NCI-H2196 treated with DMSO at 0.1 percent for 48 hours (cell line): ENCODE results near the gene SMPDL3A.
A peak's percentile ranks its signal among the peaks of the same experiment; 100 is the strongest.

Experiments used
- DNase-seq: peaks from one replicate; lab custom pipeline; 2025; ENCODE audit not compliant: unreplicated experiment; lab: John Stamatoyannopoulos, UW

The SMPDL3A gene

DNA sequence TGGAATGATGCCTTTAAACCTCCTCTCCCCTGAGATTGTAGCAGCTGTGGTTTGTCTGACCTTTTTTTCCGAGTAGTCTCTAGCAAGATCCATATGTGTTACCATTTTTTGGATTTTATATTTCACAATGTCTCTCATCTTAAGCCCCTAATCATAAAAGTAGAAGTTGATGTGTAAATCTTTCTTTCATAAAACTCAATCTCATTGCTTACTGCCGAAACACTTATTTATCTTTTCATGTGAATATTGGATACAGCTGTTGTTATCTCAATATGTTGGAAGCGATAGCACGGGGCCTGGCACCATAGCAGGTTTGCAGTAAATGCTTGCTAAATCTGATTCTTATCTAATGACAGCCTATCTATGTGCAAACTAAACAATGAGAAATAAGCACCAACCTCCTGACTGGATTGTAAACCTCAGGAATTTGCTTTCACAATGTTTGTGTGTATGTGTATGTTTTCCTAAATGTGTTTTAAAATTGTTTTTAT, 14.2 kb downstream of the SMPDL3A start:
- no peak for DNase-seq

GRCh38 chr6:122804962-122805485, 16.0 kb downstream of the SMPDL3A start:
- DNase-seq: no peak

- DNase-seq: no peak
Observed at GRCh38 chr6:122806291-122806690, 17.2 kb downstream of the SMPDL3A start.

GRCh38 chr6:122808121-122808885, 19.2 kb downstream of the SMPDL3A start:
- DNase-seq: no peak

DNA sequence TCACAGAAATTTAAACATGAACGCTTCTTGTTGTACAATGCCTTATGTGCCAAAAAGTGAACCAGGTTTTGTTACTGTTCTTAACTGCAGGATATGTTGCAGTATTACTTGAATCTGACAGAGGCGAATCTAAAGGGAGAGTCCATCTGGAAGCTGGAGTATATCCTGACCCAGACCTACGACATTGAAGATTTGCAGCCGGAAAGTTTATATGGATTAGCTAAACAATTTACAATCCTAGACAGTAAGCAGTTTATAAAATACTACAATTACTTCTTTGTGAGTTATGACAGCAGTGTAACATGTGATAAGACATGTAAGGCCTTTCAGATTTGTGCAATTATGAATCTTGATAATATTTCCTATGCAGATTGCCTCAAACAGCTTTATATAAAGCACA, 19.9 kb downstream of the SMPDL3A start:
- DNase-seq: no peak

GRCh38 chr6:122809691-122810090, 20.6 kb downstream of the SMPDL3A start:
- no peak for DNase-seq

- no peak for DNase-seq
Observed at GRCh38 chr6:122810189-122810588, 21.1 kb downstream of the SMPDL3A start.

GRCh38 chr6:122817358-122817757, 28.3 kb downstream of the SMPDL3A start:
- DNase-seq: no peak

DNA sequence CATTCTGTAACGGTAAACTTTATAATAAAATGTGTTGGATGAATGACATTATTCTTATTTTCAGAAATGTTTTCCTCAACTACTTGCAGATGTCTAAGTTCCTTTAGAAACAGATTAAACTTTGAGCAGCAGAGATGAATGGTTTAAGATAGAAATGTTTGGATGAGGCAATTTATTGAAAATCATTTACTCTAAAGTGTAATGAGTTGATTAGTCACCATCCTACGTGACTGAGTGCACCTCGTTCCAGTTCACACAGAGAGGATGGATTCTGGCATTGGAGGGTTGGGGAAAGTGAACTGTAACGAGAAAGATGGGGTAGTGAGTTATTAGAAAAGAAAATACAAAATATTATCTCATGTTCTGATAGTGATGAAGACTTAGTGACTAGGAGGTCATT, 28.7 kb downstream of the SMPDL3A start:
- no peak for DNase-seq

DNA sequence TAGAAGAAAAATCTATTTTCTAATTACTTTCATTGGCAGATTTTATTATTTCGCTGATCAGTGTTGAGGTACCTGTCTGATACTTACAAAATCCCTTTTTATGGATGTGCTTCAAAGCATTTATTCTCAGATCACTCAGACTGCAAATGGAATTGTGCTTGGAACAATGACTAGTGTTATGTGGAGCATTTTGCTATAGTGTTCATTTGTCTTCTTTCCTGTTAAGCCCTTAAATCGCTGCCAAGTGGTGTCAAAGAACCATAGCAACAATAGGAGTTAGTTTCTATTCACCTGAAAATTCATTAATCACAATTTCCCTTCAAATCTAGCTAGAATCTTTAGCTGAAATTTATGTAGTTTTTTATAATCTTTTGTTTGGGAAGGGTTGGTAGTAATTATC, 29.8 kb downstream of the SMPDL3A start:
- DNase-seq: no peak

DNA sequence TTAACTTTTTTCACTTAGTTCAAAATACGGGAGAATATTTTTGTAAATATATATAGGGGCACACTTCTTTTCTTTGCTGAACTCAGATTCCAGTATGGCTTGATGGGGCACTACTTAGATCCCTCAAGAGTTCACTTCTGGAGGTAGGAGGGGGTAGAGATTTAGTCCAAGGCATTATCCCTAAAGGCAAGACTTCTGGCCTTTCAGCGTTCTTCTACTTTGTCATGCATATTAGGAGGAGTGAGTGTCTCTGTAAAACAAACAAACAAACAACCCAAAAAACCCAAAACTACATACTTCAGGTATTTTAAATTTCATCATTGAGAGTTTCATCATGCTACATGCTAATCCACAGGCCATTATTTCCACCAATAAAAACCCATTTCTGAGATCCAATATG, 32.0 kb downstream of the SMPDL3A start:
- DNase-seq: no peak

DNA sequence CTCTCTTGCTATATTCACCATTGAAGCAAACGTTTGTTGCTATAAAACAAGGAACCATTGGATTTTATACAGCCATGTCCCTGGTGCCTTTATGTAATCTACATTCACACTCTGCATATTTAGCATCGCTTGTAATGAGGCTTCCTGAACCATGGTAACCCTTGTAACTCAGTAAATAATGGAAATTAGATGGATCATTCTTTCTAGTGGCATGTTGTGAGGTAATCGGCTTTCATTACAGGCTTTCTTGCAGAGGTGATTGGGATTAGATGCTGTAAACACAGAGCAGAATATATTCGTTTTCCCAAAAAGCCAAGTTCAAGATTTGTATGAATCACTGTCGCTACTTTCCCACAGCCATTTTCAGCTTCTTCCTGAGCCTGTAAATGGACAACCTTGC, 36.1 kb downstream of the SMPDL3A start:
- no peak for DNase-seq

GRCh38 chr6:122829456-122829855, 40.4 kb downstream of the SMPDL3A start:
- DNase-seq: no peak

DNA sequence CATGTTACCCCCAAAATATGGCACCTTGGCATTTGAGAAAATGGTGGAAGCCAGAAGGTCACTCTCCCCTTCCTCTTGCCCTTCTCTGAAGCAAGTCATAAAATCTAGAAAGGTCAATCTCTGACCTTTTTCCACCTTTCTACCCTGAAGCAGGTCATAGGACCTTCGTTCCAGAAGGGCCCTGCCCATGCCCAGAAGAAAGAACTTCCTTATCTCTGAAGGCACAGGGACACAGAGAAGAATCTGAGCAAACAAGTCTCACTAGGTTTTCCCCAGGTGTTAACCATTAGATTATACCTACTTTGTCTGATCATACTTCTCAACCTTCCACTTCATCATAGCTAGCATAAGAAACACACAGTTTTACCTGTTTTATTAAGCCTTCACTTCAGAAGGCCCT, 42.5 kb downstream of the SMPDL3A start:
- DNase-seq: no peak

DNA sequence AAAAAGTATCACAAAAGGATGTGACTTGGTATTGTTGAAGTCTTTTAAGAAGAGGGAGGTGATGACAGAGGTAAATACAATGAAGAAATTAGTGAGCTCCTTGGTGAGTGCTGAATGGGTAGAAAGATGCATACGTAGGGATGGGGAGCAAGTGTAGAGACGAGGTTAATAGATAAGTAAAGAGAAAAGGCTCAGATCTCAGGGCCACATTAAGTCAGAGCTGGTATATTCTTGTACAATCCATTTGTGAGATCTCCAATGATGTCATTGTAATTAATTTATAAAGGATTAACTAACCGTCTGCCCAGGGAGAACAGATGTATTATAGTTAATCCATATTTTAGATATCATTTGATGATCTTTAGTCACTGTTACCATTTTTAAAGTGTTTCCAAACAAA, 43.4 kb downstream of the SMPDL3A start:
- no peak for DNase-seq

GRCh38 chr6:122833021-122833491, 44.0 kb downstream of the SMPDL3A start:
- peak; percentile 12 for DNase-seq

DNA sequence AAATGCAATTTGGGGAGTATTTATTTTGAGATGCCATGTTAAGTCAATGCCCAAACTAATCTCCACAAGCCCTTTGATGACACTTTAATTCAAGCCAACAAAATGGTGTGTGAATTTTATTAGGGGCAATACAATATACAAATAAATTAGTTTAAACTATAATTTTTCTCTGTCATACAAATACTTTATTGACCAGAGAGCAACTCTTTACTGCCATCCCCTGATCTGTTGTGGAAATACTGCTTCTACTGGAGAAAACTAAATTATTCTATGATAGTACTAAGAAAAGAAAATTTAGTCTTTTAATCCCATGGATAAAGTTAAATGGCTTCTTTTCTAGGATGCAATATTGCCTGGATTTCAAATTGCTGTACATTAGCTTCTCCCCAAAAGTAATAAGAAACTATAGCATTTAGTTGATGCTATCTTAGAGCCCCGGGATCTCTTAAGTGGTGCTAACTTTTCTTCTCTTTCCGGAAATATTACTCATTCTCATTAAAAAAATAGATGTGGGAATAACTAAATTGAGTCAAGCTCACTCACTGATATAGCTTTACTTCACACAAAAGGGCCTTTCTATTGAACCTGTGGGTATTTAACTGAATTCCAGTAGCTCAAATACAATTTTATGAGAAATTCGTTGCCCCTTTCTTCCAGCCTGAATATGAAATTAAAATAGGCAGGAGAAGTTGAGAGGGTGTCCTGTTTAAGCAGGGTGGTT, 49.2 kb downstream of the SMPDL3A start:
- no peak for DNase-seq

DNA sequence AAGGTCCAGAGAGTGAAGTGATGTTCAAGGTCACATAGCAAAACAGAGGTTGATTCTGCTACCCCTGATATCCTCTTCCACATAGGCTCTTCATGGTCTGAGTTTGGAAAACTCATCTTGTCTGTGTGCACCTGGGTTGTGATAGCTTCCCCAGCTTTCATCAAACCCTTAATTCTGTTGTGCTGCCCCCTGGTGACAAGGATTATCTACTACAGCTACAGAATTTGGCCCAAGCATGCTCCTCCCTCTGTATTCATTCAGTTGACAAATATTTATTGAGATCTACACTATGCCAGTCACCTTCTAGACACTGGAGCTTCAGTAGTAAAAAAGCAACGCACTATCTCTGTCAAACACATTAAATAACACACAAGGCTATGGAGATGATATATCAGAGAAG, 50.4 kb downstream of the SMPDL3A start:
- peak; percentile 20 for DNase-seq

GRCh38 chr6:122839906-122840305, 50.8 kb downstream of the SMPDL3A start:
- DNase-seq: no peak

DNA sequence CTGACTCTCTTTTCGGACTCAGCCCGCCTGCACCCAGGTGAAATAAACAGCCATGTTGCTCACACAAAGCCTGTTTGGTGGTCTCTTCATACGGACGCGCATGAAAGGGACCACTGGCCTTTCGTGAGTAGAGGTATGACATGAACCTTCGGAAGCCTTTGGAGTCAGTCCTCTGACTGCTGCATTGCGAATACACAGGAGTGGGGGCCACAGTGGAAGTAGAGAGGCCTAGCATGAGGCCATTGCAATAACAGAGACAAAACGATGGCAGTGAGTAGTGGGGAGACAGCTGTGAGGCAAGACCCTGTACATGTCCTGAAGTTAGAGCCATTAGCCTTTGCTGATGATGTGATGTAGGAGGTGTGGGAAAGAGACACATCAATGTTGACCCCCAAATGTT, 56.4 kb downstream of the SMPDL3A start:
- no peak for DNase-seq

DNA sequence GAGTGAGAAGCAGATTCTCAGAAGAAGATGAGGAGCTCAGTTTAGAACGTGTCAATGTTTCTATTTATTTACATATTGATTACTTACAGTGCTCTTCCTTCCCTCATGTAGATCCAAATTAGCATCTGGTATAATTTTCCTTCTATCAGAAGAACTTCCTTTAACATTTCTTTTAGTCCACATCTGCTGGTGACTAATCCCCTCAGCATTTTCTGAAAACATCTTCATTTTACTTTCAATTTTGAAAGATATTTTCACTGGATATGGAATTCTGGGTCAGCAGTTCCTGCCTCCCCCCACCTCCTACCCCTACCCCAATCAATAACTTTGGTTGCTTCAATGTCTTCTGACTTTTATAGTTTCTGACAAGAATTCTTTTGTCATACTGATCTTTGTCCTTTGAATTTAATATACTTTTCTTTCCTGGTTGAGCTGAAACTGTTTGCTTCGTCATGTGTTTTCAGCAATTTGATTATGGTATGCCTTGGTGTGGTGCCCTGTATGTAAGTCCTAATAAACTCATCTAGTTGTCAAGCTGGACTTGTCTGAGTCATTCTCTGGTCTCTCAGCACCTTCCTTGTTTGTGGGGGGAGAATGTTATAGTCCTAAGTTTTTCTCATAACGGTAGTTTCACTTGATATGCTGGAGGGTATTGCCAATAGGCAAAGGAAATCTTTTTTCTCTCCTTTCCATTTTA, 57.0 kb downstream of the SMPDL3A start:
- DNase-seq: no peak
